GM23338 (cell line): ENCODE data around the gene RNF130.
"Not testable (repeated sequence)": the region's sequence is repeated elsewhere in the genome, so short reads cannot be mapped to it uniquely, and the experiment has no call there.

Source experiments
- CREB1 ChIP-seq: fragments of 250-450 bp; sonication (Bioruptor Pico); IDR thresholded peaks from 2 replicates; pipeline ENCODE4 v1.5.0; 2020; ENCODE audit warnings: low read depth, mild to moderate bottlenecking, moderate library complexity
- CTCF ChIP-seq, 2 experiments: fragments of 200-600 bp in 1 of 2; sonication (generic) in 1 of 2; conservative IDR thresholded peaks; 2 replicates each; pipeline versions ENCODE4 v1.5.1 to v1.6.1; 2016 to 2017; ENCODE audit warnings: antibody characterized with exemption in 2 of 2, low read depth in 2 of 2, mild to moderate bottlenecking in 2 of 2, moderate library complexity in 1 of 2
- EZH2phosphoT487 ChIP-seq: fragments of 200-600 bp; sonication (generic); IDR thresholded peaks from one replicate; pipeline ENCODE4 v1.8.1; 2018; ENCODE audit warnings: antibody characterized with exemption; ENCODE audit not compliant: unreplicated experiment
- JUNB ChIP-seq: IDR thresholded peaks from one replicate; pipeline ENCODE4 v1.6.1; 2016; ENCODE audit warnings: antibody characterized with exemption; ENCODE audit not compliant: unreplicated experiment
- POLR2AphosphoS5 ChIP-seq: IDR thresholded peaks from 2 replicates; pipeline ENCODE4 v1.6.1; 2016; ENCODE audit warnings: antibody characterized with exemption, low read depth

DNA sequence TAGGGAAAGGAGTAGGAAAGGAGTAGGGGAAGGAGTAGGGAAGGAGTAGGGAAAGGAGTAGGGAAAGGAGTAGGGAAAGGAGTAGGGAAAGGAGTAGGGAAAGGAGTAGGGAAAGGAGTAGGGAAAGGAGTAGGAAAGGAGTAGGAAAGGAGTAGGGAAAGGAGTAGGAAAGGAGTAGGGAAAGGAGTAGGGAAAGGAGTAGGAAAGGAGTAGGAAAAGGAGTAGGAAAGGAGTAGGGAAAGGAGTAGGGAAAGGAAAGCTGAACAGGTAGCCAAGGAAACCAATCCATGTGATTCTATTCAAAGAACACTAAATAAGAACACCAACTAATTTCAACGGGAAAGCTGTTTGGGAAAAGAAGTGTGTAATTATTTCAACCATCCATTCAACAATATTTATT, 56.0 kb downstream of the RNF130 start:
- not testable (repeated sequence) for TF ChIP-seq CTCF (conservative IDR thresholded peaks at IDR 0.05; ENCODE audit: low read depth in 2 of 2); EZH2phosphoT487; CREB1 (CRISPR knock-in tag); POLR2AphosphoS5; JUNB
